DOHH2 (cell line): Measurements from ENCODE around the gene YBEY.
A peak's percentile ranks its signal among the peaks of the same experiment; 100 is the strongest.

Experiments
- H3F3A ChIP-seq: fragments of 200-600 bp; sonication (generic), shearing (Covaris generic); 2 replicates; pipeline ENCODE4 v1.6.0; 2016; ENCODE audit warnings: antibody characterized with exemption, mild to moderate bottlenecking; ENCODE audit not compliant: control insufficient read depth, insufficient read depth
- H3K27ac ChIP-seq: fragments of 200-600 bp; sonication (generic); 2 replicates; pipeline ENCODE4 v1.5.1; 2014; ENCODE audit warnings: low read depth, mild to moderate bottlenecking, low read length, moderate library complexity
- H3K27me3 ChIP-seq: fragments of 200-600 bp; sonication (generic); 2 replicates; pipeline ENCODE4 v1.6.1; 2014; ENCODE audit warnings: mild to moderate bottlenecking, low read length, mixed read lengths; ENCODE audit not compliant: control insufficient read depth
- H3K36me3 ChIP-seq: fragments of 200-600 bp; sonication (generic); 2 replicates; pipeline ENCODE4 v1.6.1; 2014; ENCODE audit warnings: mild to moderate bottlenecking, low read length, moderate library complexity, mixed read lengths; ENCODE audit not compliant: control insufficient read depth
- H3K4me1 ChIP-seq: fragments of 200-600 bp; sonication (generic); 2 replicates; pipeline ENCODE4 v1.6.1; 2014; ENCODE audit warnings: mild to moderate bottlenecking, low read length, mixed read lengths; ENCODE audit not compliant: control insufficient read depth
- H3K4me2 ChIP-seq: fragments of 200-600 bp; sonication (generic); 2 replicates; pipeline ENCODE4 v1.6.0; 2014; ENCODE audit warnings: mild to moderate bottlenecking, low read length, moderate library complexity
- H3K4me3 ChIP-seq: fragments of 200-600 bp; sonication (generic); 2 replicates; pipeline ENCODE4 v1.5.1; 2014; ENCODE audit warnings: mild to moderate bottlenecking, low read length, mixed read lengths
- H3K79me2 ChIP-seq: fragments of 200-600 bp; sonication (generic); 2 replicates; pipeline ENCODE4 v1.6.1; 2014; ENCODE audit warnings: mild to moderate bottlenecking, low read length, mixed read lengths; ENCODE audit not compliant: control insufficient read depth
- H3K9me2 ChIP-seq: fragments of 200-600 bp; sonication (generic); replicated peaks from 2 replicates; pipeline ENCODE4 v1.6.1; 2014; ENCODE audit warnings: mild to moderate bottlenecking, low read length, mixed read lengths; ENCODE audit not compliant: control insufficient read depth
- H3K9me3 ChIP-seq: fragments of 200-600 bp; sonication (generic); 2 replicates; pipeline ENCODE4 v1.6.1; 2014; ENCODE audit warnings: antibody characterized with exemption, low read length, mixed read lengths; ENCODE audit not compliant: control insufficient read depth, insufficient read depth
- H4K20me1 ChIP-seq: fragments of 200-600 bp; sonication (generic); 2 replicates; pipeline ENCODE4 v1.6.0; 2014; ENCODE audit warnings: low read depth, mild to moderate bottlenecking, antibody characterized with exemption, low read length, moderate library complexity; ENCODE audit not compliant: control insufficient read depth, insufficient read depth
- EZH2phosphoT487 ChIP-seq: fragments of 200-600 bp; sonication (generic); IDR thresholded peaks from 2 replicates; pipeline ENCODE4 v1.6.1; 2017; ENCODE audit warnings: borderline replicate concordance, mild to moderate bottlenecking, antibody characterized with exemption, low read length, moderate library complexity, mixed read lengths
- TF ChIP-seq, protein P1 (sequence below): fragments of 200-600 bp; sonication (generic); IDR thresholded peaks from one replicate; pipeline ENCODE4 v1.5.1; 2014; ENCODE audit warnings: antibody characterized with exemption, mild to moderate bottlenecking, low read depth, low read length; ENCODE audit not compliant: poor library complexity, severe bottlenecking

YBEY gene

DNA sequence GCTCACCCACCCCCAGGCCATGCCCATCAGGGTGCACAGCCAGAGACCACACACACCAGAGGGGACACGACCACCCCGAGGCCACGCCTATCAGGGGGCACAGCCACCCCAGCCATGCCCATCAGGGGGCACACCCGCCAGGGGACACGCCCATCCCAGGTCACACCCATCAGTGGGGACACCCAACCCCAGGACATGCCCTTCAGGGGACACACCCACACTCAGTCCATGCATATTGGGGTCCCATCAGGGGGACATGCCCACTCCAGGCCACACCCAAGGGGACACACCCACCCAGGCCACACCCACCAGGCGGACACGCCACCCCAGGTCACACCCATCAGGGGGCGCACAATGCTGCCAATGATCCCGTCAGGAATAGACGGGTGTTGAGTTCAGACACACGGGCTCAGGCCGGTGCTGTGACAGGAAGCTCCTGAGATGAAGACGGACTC is 21.4 kb upstream of the YBEY start:
- Histone ChIP-seq H3K4me2 (no peak overlapping the region), H4K20me1 (0 out of 2 replicates have a peak, but pooled peaks cover 7% of the 10 kb centered on the region), H3K36me3 (peaks cover 73% of the 10 kb centered on the region), H3K9me3 (no peaks in the 10 kb centered on the region), H3F3A (no peaks in the 10 kb centered on the region), H3K27me3 (no peaks in the 10 kb centered on the region), H3K9me2 (no peaks in the 10 kb centered on the region), H3K27ac (no peak overlapping the region), H3K79me2 (no peaks in the 10 kb centered on the region; the same call in 1 of the 2 replicates), H3K4me1 (no peaks in the 10 kb centered on the region), H3K4me3 (no peak overlapping the region)
- TF ChIP-seq EZH2phosphoT487: no peak
- TF ChIP-seq, protein P1, sequence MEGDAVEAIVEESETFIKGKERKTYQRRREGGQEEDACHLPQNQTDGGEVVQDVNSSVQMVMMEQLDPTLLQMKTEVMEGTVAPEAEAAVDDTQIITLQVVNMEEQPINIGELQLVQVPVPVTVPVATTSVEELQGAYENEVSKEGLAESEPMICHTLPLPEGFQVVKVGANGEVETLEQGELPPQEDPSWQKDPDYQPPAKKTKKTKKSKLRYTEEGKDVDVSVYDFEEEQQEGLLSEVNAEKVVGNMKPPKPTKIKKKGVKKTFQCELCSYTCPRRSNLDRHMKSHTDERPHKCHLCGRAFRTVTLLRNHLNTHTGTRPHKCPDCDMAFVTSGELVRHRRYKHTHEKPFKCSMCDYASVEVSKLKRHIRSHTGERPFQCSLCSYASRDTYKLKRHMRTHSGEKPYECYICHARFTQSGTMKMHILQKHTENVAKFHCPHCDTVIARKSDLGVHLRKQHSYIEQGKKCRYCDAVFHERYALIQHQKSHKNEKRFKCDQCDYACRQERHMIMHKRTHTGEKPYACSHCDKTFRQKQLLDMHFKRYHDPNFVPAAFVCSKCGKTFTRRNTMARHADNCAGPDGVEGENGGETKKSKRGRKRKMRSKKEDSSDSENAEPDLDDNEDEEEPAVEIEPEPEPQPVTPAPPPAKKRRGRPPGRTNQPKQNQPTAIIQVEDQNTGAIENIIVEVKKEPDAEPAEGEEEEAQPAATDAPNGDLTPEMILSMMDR: peak; percentile 21

DNA sequence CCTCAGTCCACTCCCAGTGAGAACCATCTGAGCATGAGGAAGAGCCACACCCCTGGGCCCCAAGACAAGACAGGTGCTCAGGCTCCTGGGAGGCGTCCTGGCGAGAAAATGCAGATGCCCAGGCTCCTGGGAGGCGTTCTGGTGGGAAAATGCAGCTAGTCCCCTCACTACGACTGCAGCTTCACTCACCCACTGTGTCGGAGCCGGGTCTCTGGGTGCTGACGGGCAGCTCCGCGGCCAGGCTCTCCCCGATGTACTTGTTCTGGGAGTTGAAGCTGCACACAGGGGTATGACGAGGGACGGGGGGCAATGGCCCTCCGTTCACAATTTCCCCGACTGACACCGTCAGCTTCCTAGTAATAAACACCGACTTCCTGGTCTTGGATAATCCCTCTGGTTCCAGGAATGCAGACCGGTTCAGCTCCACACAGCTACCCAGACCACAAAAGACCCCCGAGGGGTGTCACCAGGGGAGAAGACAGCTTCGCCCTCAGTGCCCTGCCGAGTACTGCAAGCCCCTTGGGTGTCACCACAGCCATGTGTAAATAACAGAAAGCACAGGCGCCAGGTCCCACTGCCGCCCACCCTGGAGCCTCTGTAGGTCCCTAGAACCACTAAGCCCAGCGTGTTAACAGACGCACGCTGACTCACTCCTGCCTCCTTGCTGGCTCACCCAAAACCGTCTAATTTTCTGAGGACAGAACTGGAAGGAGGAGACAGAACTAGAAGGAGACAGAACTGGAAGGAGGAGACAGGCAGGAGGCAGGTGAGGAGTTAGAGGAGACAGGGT is 20.2 kb upstream of the YBEY start:
- Histone ChIP-seq H3K9me3 (no peaks in the 10 kb centered on the region), H3F3A (no peaks in the 10 kb centered on the region), H3K27ac (no peak overlapping the region), H3K36me3 (peaks cover 76% of the 10 kb centered on the region), H3K27me3 (no peaks in the 10 kb centered on the region), H4K20me1 (0 out of 2 replicates have a peak, but pooled peaks cover 7% of the 10 kb centered on the region), H3K79me2 (no peaks in the 10 kb centered on the region; the same call in 1 of the 2 replicates), H3K4me2 (no peak overlapping the region), H3K4me1 (no peaks in the 10 kb centered on the region), H3K9me2 (no peaks in the 10 kb centered on the region), H3K4me3 (no peak overlapping the region)
- TF ChIP-seq, protein P1: no peak
- TF ChIP-seq EZH2phosphoT487: no peak

DNA sequence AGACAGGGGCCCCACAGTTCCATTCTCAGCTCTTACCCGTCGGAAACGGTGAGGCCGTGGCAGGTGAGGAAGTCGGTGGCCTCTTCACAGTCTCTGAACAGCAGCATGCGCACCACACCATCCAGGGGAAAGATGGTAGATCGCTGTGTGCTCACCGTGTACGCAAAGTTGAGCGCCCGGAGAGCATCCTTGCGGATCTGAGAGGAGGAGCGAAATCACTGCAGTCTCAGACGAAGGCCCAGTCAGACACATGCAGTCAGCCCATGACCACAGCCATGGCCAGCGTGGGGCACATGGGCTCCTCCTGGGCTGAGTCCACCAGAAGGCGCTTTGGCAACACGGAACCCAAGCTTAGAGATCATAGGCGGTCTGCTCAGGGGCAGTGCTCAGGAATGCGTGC is 19.2 kb upstream of the YBEY start:
- H3K27me3 ChIP-seq: no peaks in the 10 kb centered on the region
- no peaks in the 10 kb centered on the region for H3K9me3 ChIP-seq
- H3K79me2 ChIP-seq: no peaks in the 10 kb centered on the region; the same call in 1 of the 2 replicates
- H3K4me3 ChIP-seq: no peak overlapping the region
- 0 out of 2 replicates have a peak, but pooled peaks cover 7% of the 10 kb centered on the region for H4K20me1 ChIP-seq
- no peak overlapping the region for H3K27ac ChIP-seq
- H3F3A ChIP-seq: no peaks in the 10 kb centered on the region
- peaks cover 79% of the 10 kb centered on the region for H3K36me3 ChIP-seq
- H3K4me1 ChIP-seq: no peaks in the 10 kb centered on the region
- H3K4me2 ChIP-seq: no peak overlapping the region
- TF ChIP-seq EZH2phosphoT487: no peak
- TF ChIP-seq, protein P1: no peak
- no peaks in the 10 kb centered on the region for H3K9me2 ChIP-seq
